ENCODE measurements around the gene SPDYE2.
A peak's percentile ranks its signal among the peaks of the same experiment; 100 is the strongest.
"Not testable (repeated sequence)": the region's sequence is repeated elsewhere in the genome, so short reads cannot be mapped to it uniquely, and the experiment has no call there.

SPDYE2 gene

DNA sequence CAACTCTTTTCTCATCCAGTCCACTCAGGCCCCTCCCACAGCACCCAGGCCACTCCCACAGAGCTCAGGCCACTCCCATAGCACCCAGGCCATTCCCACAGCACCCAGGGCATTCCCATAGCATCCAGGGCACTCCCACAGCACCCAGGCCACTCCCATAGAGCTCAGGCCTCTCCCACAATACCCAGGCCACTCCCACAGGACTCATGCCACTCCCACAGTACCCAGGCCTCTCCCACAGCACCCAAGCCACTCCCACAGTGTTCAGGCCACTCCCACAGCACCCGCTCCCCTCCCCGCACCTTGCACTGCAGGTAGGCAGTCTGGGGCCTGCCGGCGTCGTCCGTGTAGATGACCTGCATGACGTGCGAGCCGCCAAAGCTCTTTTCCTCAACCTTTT is 38.8 kb downstream of the SPDYE2 start:
- not testable (repeated sequence) for H3K4me3 ChIP-seq (ENCODE audit: low read depth, low read length); DNase-seq (ENCODE audit: low read depth)

DNA sequence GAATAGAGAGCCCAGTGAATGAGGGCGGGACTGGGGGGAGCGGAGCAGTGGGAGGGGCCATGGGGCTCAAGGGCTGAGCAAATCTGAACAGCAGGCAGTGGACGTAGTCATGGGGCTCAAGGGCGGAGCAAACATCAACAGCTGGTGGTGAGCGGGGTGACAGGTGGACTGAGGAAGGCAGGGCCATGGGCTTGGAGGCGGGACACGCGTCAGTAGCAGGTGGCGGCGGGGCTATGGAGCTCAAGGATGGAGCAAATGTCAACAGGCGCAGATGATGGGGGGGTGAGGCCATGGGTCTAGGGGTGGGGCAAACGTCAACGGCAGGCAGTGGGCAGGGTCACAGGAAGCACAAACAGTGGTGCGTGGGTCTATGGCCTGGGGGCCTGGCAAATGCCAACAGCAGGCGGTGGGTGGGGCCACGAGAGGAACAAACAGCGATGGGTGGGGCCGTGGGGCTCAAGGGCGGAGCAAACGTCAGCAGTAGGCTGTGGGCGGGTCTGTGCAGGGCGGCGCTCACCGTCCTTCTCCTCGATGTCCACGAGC is 41.5 kb downstream of the SPDYE2 start:
- not testable (repeated sequence) for H3K4me3 ChIP-seq (ENCODE audit: low read depth, low read length); DNase-seq (ENCODE audit: low read depth)

DNA sequence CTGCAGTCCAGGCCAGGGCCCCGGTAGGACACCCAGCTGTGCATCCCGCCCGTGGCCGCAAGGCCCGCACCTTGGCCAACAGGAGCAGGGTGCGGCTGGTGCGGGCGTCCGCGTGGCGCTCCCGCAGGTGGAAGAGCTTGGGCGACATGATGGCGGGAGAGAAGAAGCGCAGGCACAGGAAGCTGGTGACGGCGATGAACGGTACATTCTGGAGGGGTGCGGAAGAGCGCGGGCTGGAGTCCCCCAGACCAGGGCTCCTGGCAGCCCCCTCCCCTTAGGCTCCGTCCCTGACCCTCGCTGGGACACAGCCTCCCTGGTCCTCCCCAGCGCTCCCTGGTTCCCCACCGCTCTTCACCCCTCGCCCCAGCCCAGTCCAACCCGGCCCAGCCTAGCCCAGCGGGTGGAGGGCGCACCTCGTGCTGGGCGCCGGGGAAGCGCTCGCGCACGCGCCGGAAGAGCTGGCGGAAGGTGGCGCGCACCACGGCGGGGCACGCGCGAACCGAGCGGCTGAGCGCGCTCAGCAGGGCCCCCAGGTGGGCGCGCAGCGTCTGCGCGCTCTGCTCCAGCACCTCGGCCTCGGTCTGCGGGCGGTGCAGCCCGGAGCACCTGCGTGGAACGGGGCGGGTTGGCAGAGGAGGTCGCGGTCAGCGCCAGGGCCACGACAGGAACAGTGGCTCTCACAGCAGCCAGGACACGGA is 42.8 kb downstream of the SPDYE2 start:
- DNase-seq (ENCODE audit: low read depth); H3K4me3 ChIP-seq (ENCODE audit: low read depth, low read length): not testable (repeated sequence)

DNA sequence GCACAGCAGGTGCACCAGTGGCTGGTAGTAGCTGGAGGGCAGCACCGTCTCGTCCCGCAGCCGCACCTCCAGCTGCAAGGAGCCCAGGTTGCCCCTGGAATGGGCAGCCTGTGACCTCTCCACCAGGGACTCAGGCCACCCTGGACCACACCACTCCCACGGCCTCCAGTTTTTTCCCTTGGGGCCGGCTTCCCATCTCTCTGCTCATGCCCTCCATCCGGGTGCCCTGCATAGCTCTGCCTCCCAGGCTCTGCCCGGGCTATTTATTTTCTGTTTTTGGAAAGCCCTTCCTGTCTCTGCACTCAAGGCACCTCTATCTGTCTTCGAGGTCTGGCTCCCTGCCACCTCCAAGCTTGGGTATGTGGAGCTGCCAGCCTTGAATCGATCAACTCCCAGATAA is 45.0 kb downstream of the SPDYE2 start:
- not testable (repeated sequence) for H3K4me3 ChIP-seq (ENCODE audit: low read depth, low read length); DNase-seq (ENCODE audit: low read depth)

DNA sequence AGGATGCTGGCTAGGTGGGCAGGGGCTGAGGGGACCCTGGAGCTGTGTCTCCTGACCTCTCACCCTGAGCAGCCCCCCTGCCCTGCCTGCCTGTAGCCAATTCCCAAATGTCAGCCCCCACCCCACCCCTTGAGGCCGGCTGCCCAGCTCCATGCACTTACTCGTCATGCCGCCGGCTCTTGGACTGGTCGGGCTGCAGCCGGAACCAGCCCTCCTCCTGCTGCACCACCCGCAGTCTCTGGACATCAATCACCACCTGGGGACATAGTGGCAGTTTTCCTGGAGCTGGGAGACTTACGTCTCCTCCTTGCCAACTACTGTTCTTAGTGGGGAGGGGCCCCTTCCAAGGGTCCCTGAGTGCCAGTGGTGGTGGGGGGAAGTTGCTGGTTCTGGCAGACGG is 48.7 kb downstream of the SPDYE2 start:
- H3K4me3 ChIP-seq (ENCODE audit: low read depth, low read length) = not testable (repeated sequence)

DNA sequence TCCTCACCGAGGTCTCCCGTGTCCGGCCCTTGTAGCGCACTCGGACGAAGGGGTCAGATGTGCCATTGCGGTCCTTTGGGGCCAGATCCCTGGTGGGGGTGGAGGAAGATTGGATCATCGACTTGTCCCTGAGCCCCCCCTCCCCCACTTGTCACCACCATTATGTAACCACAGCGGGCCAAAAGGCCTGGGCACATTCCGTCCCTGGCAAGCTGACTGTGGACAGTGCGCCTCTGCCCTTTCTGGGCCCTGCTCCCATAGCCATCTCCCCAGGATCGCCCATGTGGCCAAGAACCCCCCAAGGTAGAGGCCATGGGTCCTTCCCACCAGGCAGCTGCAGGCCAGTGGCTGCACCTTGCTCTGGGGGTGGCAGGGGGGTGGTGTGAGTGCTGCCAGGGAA is 51.3 kb downstream of the SPDYE2 start:
- not testable (repeated sequence) for DNase-seq (ENCODE audit: low read depth); H3K4me3 ChIP-seq (ENCODE audit: low read depth, low read length)

More for the DNA sequence above, 48.7 kb downstream of the SPDYE2 start:
- DNase-seq (ENCODE audit: low read depth) = not testable (repeated sequence)

DNA sequence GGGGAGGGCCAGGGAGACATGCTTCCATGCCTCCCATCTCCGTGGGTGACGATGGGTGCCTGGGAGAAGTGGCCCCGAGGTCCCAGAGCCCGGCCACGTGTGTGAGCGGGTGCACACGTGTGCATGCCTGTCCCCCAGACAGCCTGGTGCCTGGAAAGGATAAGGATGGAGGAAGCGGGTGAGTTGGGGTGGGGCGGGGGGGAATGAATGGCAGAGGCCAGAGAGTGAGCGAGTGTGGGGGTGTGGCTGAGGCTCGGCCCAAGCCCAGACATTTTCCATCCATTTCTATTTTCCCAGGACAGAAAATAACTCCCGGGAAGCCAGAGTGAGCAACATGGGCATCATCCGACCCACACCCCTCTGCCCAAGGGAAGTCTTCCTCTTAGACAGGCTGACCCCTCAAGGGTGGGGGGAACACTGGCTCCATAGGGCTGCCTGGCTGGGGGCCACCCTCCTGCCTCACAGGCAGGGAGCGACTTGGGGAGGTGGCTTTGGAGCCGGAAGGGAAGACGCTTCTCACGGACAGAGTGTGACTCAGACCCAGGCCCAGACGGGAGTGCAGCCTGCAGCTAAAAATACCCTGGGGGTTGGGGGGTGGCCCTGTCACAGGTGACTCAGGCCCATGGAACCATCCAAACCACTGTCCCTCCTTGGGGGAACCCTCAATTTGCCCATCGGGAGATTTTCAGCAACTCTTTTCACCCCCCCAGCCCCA is 53.6 kb downstream of the SPDYE2 start:
- H3K4me3 ChIP-seq (ENCODE audit: low read depth, low read length); DNase-seq (ENCODE audit: low read depth): not testable (repeated sequence)

DNA sequence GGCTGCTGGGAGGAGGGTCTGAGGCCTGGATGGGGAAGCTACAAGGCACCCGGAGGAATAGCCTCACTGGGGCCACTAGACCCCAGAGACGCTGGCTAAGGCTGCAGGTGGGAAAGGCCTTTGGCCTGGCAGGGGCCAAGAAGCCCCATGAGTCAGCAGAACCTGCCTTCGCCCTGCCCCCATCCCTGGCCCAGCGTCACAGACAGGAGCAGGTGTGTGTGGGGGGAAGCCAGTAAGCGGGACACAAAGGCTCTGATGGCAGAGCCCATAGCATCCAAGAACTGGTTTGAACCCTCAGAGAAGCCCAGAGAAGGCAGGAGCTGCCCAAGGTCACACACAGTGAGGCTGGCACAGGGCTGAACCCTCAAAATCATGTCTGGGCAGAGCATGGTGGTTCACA is 55.8 kb downstream of the SPDYE2 start:
- H3K4me3 ChIP-seq (ENCODE audit: low read depth, low read length); DNase-seq (ENCODE audit: low read depth): not testable (repeated sequence)

DNA sequence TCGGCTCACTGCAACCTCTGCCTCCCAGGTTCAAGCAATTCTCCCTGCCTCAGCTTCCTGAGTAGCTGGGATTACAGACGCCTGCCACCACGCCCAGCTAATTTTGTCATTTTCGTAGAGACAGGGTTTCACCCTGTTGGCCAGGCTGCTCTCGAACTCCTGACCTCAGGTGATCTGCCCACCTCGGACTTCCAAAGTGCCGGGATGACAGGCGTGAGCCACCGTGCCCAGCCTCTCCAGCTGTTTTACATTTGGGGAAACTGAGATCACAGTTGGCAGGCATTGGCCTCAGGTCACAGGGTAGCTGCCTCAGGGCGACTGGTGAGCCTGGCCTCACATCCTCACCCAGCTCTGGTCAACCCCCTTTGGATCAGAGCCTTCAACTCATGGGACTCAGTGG is 58.7 kb downstream of the SPDYE2 start:
- H3K4me3 ChIP-seq (ENCODE audit: low read depth, low read length) = not testable (repeated sequence)

DNA sequence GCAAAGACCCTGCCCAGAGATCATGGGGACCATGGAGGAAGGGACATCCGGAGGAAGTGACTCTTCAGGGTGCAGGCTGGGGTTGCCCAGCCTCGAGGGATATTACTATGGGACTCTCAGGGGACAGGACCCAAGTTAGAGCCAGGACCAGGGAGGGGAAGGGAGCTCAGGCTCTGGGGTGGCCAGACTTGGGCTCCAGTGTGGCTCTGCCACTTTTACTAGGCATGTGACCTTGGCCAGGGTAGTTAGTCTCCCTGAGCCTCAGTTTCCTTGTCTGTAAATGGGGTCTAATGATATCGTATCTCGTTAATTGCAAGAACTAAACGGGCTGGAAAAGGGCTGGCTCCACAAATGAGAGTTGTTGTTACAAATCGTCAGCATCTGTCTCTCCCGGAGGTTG is 59.4 kb downstream of the SPDYE2 start:
- H3K4me3 ChIP-seq (ENCODE audit: low read depth, low read length); DNase-seq (ENCODE audit: low read depth): not testable (repeated sequence)

More for the DNA sequence above, 58.7 kb downstream of the SPDYE2 start:
- not testable (repeated sequence) for DNase-seq (ENCODE audit: low read depth)

DNA sequence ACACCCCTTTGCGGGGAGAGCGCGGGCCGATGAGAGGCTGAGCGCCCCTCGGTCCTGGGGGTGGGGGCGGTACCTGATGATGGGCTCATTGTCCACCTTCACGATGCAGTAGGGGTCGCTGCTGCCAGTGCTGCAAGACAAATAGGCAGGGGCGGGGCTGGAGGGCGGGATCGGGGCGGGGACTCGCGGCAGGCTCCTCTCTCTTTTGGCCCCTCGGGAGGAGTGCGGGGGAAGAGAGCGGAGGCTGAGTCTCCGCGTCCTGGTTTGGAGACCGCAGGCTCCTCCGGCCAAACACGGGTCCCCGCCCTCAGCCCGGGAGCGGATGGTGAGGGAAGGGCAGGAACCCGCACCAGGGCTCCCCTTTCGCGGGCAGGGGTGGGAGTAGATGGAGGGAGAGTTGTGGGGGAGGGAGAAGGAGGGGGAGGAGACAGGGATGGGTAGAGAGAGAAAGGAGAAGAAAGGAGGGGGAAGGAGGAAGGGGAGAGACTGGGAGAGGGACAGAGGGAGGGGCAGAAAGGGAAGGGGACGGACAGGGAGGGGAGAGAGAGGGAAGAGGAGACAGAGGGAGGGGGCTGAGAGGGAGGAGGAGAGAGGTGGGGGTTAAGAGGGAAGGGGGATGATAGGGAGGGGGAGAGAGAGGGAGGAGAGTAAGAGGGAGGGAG is 60.1 kb downstream of the SPDYE2 start:
- DNase-seq (ENCODE audit: low read depth); H3K4me3 ChIP-seq (ENCODE audit: low read depth, low read length): not testable (repeated sequence)

DNA sequence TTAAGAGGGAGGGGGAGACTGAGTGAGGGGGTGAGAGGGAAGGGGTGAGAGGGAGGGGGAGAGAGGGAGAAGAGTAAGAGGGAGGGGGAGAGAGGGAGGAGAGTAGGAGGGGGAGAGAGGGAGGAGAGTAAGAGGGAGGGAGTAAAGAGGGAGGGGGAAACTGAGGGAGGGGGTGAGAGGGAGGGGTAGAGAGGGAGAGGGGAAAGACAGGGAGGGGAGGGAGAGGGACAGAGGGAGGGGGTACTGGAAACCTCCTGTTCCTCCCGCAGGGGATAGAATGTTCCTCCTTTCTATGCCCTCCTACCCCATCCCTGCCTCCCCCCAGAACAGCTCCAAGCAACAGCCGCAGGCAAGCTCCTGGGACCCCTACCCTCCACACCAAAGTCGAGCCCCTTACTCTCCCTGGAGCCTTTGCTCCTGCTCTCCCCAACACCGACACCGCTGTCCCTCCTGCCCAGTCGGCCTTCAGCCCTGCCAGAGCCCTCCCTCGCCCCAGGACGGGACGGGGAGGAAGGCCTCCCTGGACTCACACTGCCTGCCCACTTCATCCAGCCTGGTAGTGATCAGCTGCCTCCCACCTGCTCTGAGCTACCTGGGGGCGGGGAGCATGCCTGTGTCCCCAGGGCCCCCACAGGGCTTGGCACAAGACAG is 60.8 kb downstream of the SPDYE2 start:
- H3K4me3 ChIP-seq (ENCODE audit: low read depth, low read length) = peak overlapping the region; percentile 27
- not testable (repeated sequence) for DNase-seq (ENCODE audit: low read depth)
